IPS-11a (cell line): ENCODE results near the gene KCNH4.
"Not testable (repeated sequence)": the region's sequence is repeated elsewhere in the genome, so short reads cannot be mapped to it uniquely, and the experiment has no call there.

Experiments used
- H3K4me3 ChIP-seq: one replicate; pipeline ENCODE4 v1.5.1; 2013; ENCODE audit warnings: low read depth, low read length, control low read depth

KCNH4 gene

DNA sequence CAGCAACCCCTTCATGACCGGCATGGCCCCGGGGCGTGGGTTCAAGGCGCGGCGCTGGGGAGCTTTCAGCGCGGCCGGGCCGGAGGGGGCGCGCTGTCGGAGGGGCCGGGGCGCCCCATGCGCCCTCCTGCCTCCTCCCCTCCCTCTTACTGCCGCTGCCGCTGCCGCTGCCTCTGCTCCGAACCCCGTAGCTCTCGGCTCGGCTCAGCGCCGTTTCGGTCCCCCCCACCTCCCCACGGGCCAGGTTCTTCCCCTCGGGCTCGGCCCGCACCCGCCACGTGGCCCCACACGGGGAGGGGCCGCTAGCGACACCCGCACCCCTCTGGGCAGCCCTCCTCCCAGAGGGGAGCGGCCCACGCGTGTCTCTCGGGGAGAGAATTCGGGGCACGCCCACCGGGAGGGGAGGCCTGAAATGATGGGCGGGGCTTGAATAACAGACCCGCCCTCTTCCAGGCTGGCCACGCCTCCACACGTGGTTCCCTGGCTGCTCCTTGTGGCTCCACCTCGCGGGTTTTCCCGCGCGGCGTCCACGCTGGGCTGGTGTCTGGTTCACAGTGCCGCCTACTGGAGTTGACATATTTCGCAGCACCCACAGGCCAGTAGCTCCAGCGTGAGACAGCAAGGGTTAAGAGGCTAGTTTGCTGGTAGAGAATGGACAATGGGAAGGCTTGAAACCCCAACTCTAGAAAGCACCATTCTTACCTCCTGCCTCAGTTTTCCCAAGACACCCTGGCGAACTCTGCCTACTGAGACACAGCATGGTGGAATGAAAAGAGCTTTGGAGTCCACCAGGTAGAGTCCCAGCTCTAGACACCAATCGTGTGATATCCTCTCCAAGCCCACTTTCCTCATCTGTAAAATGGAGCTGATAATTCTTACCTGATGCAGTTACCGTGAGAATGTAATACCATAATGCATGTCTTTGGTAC, at the start of gene KCNH4:
TSS of gene KCNH4 (minus strand) at position 221 of the 929 bp plus-strand sequence. CDS start at position 24, 197 bp downstream.
- H3K4me3 ChIP-seq = peak within 1 kb of the TSS; percentile 53

DNA sequence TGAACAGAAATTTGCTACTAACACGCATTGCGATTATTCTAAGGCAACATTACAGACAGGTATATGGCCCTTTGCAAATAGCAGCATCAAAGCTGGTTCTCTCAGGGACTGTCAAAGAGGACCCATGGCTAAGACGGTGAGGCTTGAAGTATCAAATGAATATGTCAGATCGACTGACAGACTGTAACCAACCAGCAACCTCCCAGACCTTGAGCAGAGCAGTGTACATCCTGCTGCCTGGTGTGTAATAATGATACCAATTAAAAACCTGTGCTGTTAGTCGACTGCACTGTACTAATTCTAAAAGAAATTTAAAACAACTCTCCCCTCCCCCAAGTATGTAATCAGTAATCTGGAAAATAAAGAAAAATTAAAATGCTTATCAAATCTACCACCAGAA, 49.3 kb upstream of the KCNH4 start:
- no peak overlapping the region for H3K4me3 ChIP-seq

DNA sequence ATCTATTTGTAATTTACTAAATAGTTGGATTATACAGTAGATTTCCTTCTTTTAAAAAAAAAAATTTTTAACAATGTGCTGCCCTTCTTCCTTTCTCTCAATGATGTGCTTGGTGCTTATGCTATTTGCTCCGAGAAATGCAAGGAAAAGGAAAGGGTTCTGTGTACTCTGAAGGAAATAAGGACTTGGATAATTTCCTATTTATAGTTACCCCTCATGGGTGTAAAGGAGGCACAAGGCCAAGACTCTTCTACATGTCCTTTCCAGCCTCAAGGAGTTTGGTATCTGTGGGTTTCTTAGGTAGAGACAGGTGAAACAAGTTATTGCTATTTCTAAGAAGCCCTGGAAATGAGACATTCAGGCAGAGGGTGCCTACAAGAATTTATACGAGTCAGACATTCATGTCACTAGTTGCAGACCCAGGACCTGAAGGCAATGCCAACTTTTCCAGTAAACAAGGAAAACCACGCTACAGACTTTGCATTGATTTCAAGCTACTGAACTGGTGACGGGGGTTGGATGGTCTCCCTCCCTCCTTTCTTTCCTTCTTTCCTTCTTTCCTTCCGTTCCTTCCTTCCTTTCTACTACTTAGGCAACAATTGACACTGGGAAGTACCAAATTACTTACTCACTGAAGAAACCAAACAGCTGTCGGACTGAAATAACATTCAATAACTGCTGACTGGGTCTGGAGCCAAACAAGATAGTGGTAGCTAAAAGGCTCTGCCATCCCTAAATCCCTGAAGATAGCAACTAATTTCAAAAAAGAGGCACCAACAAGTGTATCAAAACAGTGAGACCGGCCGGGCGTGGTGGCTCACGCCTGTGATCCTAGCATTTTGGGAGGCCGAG, 47.1 kb upstream of the KCNH4 start:
- H3K4me3 ChIP-seq = no peak overlapping the region

DNA sequence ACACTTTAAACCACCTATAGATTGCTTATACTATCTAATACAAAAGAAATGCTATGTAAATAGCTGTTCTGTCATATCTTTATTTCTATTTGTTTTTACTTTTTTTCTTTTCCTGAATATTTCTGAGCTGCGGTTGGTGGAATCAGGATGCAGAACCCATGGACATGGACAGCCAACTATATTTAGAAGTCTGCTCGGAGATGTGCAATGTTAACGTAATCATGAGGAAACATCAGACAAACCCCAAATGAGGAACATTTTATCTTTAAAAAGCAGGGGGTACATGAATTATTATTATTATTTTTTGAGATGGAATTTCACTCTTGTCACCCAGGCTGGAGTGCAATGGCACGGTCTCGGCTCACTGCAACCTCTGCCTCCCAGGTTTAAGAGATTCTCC, 44.7 kb upstream of the KCNH4 start:
- H3K4me3 ChIP-seq = no peak overlapping the region

DNA sequence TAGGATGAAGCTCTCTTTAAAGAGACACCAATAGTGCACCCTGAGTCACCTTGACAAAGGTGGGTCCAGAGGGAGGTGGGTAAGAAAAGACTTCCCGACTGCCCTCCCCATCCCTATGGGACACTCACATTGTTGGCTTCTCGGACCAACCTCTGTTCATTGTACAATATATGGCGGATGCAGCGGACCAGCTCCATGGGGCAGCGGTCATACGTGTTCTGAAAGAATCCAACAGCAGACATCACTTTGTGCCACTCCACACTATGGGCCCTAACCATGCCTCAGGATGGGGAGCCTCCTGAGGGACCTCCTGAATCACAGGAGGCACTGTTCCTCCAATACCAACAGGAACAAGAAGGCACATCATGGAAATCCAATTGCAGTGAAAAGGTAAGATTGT, 43.7 kb upstream of the KCNH4 start:
- H3K4me3 ChIP-seq = no peak overlapping the region

DNA sequence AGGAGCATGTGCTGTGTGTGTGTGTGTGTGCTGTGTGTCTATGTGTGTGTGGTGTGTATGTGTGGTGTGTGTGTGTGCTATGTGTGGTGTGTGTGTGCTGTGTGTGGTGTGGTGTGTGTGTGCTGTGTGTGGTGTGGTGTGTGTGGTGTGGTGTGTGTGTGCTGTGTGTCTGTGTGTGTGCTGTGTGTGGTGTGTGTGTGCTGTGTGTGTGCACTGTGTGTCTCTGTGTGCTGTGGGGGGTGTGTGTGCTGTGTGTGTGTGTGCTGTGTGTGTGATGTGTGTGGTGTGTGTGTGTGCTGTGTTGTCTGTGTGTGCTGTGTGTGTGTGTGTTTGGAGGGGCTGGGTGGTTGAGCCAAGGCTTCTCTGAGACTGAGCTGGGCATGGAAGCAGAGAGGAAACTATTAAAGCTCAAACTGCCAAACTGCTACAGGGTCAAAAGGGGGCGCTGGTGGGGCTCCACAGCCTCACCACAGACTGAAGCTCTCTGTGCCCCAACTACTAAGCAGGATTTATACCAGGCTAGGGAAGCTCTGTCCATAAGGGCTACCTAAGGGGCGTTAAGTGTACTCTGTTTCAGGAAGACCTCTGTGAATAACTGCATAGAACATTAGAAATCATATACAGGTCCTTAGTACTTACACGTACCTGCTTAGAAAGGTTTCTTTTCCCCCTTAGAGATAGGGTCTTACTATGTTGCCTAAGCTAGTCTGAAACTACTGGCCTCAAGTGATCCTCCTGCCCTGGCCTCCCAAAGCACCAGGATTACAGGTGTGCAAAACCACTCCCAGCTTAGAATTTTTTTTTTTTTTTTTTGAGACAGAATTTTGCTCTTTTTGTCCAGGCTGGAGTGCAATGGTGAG, 41.2 kb upstream of the KCNH4 start:
- H3K4me3 ChIP-seq = no peak overlapping the region

DNA sequence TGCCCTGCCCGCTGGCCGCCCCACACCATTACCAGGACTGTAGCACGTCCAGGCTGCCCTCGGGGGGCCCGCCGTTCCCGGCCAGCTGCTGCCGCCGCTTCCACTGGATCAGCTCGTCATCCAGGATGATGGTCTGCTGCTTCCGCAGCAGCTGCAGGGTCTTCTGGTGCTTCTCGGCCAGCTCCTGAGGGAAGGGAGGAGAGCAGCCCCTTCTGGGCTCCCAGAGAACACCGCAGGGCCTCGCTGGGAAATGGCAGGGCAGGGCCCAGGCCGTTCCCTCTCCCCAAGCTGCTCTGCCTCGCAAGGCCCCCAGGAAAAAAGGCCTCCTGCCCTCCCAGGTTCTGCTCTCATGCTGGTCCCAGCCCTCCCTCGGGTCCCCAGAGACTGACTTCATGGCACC, 38.3 kb upstream of the KCNH4 start:
- H3K4me3 ChIP-seq = not testable (repeated sequence)

DNA sequence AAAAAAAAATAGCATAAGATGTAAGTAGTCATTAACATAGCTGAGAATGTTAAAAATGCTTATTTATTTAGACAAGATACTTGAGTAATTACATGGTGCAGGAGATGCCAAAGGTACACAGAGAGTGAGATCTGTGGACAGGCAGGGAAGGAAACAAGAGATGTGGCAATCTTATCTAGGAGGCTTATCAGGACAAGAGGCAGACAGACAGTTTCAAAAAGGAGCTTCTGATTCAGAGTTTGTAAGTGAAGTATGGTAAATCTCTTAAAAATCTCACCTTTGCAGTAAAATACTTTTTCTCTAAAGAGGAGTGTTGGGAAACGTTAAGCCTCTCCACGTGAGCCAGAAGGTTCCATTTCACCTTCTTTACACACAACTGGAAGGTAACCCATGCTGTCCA, 33.2 kb upstream of the KCNH4 start:
- no peak overlapping the region for H3K4me3 ChIP-seq

DNA sequence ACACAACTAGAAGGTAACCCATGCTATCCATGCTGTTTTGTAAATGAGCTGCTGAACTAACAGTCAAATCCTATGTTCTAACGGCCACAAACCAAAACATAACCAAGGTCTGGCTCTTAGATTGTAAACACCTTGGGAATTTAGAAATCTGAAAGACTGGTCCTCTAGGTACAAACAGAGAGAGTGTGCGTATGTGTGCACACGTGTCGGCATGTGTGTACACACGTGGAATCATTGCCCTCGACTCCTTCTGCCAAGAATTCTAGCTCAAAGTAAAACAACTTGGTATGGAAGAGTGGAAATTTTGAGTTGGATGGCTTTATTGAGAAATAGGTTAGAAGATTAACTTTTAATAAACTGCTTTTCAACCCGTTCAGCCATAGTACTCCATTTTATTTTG, 31.4 kb upstream of the KCNH4 start:
- H3K4me3 ChIP-seq = no peak overlapping the region

DNA sequence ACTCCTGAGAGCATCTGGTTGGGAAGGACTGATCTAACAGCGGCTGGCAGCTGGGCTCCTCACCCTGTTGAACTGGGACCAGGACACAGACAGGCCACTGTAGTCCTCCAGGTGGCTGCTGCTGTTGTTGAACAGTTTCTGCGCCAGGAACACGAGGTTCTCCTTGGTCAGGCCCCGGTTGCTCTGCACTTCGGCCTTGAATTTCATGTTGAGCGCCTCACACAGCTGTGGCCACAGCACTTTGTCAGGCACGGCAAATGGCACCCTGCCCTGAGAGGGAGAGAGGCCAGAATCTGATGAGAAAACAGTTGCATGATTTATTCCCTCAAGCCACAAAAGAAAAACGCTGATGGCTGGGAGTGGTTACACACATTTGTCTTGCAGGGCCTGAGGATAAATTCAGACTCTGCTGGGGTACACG, 31.0 kb upstream of the KCNH4 start:
- not testable (repeated sequence) for H3K4me3 ChIP-seq

DNA sequence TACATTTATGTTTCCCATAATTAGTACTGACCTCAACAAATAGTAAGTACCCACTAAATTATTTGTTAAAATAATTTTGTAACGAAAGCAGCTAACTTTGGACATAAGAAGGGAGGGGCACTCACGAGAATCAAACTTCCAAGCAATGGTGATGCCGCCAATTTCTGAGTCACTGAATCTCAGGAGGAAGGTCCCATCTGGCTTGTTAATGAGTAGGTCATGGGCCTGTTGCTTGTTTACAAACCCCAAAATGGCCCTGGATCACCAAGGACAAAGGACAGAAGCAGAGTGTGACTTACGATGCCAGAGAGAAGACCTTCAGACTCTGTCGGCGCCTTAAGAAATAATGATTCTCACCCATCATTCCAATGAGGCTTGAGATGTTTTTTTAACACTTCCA, 29.1 kb upstream of the KCNH4 start:
- H3K4me3 ChIP-seq = no peak overlapping the region

DNA sequence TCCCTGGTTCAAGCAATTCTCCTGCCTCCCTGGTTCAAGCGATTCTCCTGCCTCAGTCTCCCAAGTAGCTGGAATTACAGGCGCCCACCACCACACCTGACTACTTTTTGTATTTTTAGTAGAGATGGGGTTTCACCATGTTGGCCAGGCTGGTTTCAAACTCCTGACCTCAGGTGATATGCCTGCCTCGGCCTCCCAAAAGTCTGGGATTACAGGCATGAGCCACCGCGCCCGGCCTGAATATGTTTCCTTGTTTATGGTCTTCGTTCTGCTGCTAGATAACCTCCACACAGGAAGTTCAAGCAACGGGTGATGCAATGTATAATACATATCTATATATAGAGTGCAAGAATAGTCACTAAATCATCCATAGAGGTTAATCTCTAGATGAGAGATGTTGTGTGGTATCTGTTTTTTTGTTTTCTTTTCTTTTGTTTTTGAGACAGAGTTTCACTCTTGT, 25.2 kb upstream of the KCNH4 start:
- H3K4me3 ChIP-seq = not testable (repeated sequence)

DNA sequence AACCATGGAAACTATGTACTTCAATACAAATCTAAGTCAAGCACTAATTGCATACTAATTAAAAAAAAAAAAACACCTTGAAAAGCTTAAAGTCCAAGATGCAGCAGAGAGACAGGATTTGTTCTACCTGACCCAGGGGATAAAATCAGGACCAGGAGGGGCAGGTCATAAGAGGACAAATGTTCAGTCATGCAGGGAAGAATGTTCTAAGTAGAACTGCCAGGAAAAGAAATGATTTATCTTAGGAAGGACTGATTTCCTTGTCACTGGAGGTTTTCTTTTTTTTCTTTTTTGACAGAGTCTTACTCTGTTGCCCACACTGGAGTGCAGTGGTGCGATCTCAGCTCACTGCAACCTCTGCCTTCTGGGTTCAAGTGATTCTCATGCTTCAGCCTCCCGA, 22.4 kb upstream of the KCNH4 start:
- no peak overlapping the region for H3K4me3 ChIP-seq

DNA sequence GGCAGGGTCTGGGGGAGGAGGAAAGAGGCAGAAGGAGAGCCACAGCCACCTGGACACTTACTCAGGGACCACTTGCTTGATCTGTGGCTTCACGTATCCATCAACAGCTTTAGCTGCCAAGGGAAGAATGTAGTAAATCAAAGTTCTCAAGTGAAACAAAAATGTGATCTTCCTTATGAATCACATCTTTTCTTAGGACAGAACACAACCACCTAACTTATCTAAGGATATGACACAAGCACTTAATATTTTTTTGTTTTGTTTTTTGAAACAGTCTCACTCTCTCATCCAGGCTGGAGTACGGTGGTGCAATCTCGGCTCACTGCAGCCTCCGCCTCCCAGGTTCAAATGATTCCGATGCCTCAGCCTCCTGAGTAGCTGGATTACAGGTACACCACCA, 21.8 kb upstream of the KCNH4 start:
- H3K4me3 ChIP-seq = no peak overlapping the region

DNA sequence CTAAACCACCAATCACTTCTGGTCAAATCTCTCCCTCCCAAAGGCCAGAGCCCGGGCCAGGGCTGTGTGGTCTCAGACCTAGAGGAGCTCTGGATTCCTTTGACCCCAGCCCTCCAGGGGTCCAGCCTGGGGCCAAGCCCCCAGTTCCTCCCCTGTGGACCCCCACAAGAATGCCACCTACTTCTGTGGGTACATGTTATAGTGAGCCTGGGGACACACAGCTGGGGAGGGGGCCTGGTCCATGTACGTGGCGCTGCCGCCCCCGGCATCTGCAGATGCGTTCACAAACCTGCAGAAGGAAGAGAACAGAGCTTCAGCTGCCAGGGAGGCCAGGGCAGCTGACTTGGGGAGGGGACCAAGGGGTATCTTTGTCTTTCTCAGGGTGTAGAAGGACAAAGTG, 21.2 kb upstream of the KCNH4 start:
- H3K4me3 ChIP-seq = no peak overlapping the region

DNA sequence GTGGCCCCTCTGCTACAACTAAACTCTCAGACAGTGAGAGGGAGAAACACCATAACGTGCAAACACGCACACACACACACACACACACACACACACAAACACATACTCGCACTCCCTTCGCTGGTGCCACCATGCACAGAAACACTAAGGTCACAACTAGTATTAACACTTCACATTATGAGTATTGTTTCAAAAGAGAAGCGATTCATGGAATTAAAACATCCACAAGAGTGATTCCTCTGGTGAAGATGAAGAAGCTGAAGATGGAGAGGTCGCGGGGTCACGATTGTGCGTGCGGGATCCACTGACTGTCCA, 20.5 kb upstream of the KCNH4 start:
- no peak overlapping the region for H3K4me3 ChIP-seq

DNA sequence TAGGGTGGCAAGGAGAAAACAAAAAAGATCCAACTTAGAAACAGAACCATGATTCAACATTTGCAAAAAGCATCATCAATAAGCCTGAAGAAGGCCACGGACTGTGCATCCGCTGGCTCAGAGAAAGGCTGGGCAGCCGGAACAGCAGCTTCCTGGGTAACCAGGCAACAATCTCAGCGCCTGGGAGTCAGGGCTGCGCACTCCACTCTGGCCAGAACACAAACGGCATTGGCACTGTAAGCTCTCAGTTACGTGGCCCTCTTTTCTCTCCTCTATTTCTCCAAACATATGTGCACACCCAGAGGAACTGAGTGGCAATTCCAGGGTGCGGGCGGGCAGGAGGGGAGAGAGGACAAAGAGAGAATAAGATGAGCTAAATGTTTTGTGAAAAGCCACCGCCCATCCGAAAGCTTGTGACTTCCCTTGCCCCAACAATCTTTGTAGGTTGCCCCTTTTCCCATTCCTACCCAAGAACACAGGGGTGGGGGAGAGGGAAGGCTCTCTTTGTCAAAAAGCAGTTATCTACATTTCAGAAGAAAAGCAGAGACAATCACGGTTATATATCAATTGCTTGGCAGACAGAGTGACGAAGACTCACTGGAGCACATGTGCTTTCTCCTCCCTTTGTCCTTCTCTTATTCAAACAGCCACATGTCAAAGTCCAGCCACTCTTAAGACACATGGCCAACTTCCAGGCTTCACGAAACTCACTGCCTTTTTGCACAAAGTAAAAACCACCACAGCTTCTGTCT, 19.9 kb upstream of the KCNH4 start:
- no peak overlapping the region for H3K4me3 ChIP-seq

DNA sequence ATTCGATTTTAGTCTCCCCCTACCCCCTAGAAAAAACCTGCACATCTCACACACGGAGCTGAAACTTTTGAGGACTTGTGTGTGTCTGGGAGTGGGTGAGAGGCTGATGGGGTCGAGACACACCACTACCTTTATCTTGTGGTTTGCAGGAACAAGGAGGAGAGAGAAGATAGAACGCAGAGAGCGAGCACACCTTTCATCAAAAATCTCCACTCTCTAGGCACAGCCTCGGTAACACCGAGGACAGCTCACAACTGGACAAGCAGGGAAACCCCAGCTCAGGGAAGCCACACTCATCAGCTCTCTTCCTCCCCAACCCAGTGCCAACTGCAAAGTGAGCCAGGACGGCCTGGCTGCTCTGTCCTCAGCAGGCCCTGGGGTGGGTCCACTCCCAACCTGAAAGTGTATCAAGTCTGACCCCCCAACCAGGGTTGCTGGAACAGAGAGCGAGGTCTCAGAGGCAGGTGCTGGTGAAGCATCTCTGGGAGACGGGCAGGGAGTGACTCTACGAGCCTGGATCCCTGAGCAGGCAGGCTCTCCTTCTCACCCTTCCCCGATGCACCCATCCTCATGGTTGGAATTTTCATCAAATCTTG, 18.6 kb upstream of the KCNH4 start:
- no peak overlapping the region for H3K4me3 ChIP-seq

DNA sequence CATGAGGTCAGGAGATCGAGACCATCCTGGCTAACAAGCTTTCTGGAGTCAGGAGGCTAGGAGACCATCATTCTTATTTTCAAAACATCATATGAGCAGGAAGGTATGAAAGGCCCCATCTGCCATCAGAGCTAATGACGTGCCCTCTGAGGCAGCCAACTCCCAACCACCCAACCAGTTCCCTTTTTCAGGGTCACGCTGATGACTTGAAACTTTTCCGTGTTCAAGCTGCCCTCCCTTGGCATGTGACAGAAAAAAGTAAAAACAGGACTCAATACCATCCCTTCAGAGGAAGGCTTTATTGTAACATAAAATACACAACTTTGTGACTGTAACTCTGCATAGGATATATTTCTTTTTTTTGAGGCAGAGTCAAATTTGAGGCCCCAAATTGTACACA, 18.0 kb upstream of the KCNH4 start:
- no peak overlapping the region for H3K4me3 ChIP-seq

DNA sequence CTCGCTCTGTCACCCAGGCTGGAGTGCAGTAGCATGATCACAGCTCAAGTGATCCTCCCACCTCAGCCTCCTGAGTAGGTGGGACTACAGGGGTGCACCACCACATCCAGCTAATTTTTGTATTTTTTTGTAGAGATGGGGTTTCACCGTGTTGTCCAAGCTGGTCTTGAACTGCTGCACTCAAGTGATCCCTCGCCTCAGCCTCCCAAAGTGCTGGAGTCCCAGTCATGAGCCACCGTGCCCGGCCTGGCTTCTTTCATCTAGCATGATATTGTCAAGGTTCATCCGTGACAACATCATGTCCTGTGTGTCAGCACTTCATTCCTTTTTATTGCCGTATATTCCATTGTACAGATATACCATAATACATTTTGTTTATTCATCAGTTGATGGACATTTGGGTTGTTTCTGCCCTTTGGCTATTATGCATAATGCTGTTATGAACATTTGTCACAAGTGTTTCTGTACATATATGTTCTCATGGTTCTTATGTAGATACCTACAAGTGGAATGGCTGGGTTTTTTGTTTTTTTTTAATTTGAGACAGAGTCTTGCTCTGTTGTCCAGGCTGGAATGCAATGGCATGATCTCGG, 16.7 kb upstream of the KCNH4 start:
- H3K4me3 ChIP-seq = no peak overlapping the region
